ENCODE measurements around the gene FAM78B. TPM values are rescaled to one million over a fixed set of nuclear protein-coding genes. Genes with fewer than 3 reads are reported as not detected.

FAM78B gene
- total RNA-seq, 3 donors from 2014 or later, result 0.46 to 1.5 (median 0.90) TPM

DNA sequence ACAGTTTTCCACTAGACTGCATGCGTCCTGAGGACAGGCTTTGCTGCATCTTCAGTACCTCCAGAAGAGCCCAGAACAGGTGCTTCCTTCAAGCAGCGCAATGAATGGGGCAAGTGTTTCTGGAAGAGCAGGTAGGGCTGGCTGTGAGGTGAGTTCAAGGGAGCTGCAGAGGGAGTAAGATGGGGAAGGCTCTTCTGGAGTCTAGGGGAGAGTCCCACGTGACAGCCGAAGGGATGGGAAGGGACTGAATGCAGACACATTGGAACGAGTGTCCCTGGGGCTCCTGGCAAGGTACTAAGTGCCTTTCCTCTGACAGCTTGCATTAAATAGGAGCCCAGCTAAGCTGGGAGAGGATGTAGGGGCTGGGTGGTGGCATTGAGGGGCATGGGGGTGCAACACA lies 84.2 kb downstream of the FAM78B start:
- DNase-seq, result no peak
- H3K4me1 Mint-ChIP-seq (ENCODE audit: low read depth), result peaks cover 25% of the 10 kb centered on the region
- no peaks in the 10 kb centered on the region for H3K36me3 Mint-ChIP-seq (ENCODE audit: insufficient read depth)
- H3K4me3 Mint-ChIP-seq, result no peak overlapping the region
- H3K9me3 Mint-ChIP-seq, result no peaks in the 10 kb centered on the region
- H3K27me3 Mint-ChIP-seq (ENCODE audit: low read depth), result peaks cover 4% of the 10 kb centered on the region
- ATAC-seq, result no peak

DNA sequence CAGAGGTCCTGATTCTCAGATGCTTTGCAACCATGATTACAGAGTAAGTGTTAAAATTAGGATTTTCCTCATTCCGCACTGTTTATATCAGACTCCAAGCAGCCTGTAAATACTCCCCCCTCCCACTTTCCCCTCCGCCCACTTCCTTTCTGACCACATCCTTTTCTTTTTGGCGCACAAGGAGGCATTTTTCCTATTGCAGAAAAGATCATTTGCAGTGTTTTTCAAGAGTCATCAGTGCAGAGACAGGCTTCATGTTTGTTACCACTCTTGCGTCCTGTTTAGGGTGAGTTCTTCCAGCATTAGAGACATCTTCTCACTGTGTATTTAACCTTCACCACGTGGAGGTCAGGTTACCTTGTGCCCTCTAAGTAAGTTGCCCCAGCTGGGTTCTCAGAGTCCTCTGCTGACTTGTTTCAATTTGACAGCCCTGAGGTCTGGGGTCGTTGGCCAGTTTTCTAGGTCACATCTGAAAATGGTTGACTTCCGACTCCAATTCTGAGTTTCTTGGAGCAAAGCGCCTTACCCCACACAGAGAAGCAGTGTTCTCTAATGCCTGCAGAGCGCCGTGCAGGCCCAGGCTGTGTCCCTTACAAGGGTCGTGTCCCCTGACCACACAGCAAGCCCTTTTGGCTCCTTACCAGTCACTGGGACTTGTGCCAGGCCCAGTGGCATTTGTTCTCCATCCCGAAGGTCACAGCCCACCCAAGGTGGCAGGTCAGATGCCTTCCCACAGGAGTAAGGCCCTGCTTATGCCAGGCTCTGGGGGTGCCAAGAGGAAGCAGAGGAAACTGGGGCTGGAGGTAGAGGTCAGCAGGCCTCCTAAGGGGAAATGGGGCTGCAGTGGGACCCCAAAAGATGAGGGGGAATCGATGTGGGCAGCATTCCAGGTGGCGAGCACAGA lies 85.6 kb downstream of the FAM78B start:
- DNase-seq (no peak), ATAC-seq (peak in 1 of 2 donors; percentile 2)
- no peak overlapping the region for H3K4me3 Mint-ChIP-seq
- no peaks in the 10 kb centered on the region for H3K36me3 Mint-ChIP-seq (ENCODE audit: insufficient read depth)
- peaks cover under 1% of the 10 kb centered on the region for H3K27me3 Mint-ChIP-seq (ENCODE audit: low read depth)
- H3K4me1 Mint-ChIP-seq (ENCODE audit: low read depth), result peaks cover 23% of the 10 kb centered on the region
- no peaks in the 10 kb centered on the region for H3K9me3 Mint-ChIP-seq

DNA sequence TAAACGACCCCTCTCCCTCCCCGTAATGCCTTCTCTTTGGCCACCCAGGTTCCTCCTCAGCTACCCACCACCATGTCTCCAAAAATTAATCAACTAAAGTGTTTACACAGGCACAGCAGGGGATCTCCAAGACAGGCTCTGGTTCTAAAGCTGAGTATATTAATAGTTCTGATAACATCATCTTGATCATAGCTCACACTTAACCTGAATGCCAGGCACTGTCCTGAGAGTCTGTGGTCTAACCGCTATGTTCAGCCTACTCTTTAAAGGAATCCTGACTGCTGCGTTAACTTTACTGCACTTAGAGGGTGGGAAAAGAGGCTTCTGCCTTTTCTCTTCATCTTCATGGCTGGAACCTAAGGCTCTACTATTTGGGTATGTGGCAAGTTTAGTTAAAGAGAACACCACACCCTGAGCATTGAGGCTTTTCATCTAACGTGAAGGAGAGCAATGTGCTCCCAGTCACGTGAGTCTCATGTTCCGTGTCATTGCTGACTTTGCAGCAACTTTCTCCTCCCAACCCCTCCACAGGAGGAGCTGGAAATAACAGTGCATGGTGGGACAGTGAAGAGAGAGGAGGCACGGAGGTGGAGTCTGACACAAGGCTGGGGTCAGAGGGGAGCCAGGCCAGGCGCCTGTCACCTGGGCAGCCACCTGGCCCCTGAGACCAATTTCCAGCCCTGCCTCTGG lies 86.4 kb downstream of the FAM78B start:
- Mint-ChIP-seq H3K9me3 (no peaks in the 10 kb centered on the region), H3K27me3 (ENCODE audit: low read depth) (no peaks in the 10 kb centered on the region), H3K4me3 (no peak overlapping the region), H3K4me1 (ENCODE audit: low read depth) (peaks cover 22% of the 10 kb centered on the region), H3K36me3 (ENCODE audit: insufficient read depth) (no peaks in the 10 kb centered on the region)
- DNase-seq (no peak), ATAC-seq (peak; percentile 22 to 35)

DNA sequence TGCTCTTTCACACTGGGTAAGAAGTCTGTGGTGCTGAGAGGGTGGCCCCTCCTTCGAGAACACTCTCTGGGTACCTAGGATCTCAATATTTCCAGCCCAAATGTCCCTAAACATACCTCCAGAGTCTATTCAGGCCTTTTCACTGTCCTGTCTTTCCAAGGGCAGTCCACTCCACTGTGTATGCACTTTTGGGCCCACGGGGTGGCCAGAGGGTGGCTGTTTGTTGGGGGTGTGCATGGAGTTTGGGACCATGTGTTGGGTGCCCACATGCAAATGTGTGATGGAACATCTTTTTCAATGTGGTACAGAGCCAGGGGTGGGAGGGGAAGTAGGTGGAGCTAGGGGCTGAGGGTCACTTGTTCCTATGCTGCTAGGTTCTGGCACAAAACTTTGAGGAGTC lies 87.5 kb downstream of the FAM78B start:
- Mint-ChIP-seq H3K4me3 (no peak overlapping the region), H3K27me3 (ENCODE audit: low read depth) (no peaks in the 10 kb centered on the region)
- no peak for DNase-seq

DNA sequence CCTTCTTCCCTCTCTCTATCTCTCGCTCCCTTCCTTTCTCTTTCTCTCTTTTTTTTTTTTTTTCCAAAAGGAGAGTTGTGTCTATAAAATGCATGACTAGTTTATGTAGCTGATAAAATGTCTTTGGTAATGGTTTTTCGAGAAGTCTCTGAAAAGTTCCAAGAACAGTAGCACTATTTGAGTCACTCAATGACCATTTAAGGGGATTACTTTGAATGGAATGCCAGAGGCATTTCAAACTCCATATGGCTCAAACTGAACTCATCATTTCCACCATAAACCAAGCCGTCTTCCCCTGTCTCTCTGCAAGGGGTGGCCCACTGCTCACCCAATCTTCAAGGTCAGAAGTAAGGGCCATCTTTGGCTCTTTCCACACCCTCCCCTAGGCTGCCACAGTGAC lies 93.3 kb downstream of the FAM78B start:
- H3K9me3 Mint-ChIP-seq, result no peaks in the 10 kb centered on the region
- no peak overlapping the region for H3K4me3 Mint-ChIP-seq
- ATAC-seq, result no peak
- no peaks in the 10 kb centered on the region for H3K4me1 Mint-ChIP-seq (ENCODE audit: low read depth)
- no peaks in the 10 kb centered on the region for H3K27me3 Mint-ChIP-seq (ENCODE audit: low read depth)
- DNase-seq, result no peak
- H3K36me3 Mint-ChIP-seq (ENCODE audit: insufficient read depth), result no peaks in the 10 kb centered on the region

More for the DNA sequence above, 87.5 kb downstream of the FAM78B start:
- ATAC-seq, result no peak
- Mint-ChIP-seq H3K36me3 (ENCODE audit: insufficient read depth) (no peaks in the 10 kb centered on the region), H3K4me1 (ENCODE audit: low read depth) (peaks cover 22% of the 10 kb centered on the region), H3K9me3 (no peaks in the 10 kb centered on the region)

DNA sequence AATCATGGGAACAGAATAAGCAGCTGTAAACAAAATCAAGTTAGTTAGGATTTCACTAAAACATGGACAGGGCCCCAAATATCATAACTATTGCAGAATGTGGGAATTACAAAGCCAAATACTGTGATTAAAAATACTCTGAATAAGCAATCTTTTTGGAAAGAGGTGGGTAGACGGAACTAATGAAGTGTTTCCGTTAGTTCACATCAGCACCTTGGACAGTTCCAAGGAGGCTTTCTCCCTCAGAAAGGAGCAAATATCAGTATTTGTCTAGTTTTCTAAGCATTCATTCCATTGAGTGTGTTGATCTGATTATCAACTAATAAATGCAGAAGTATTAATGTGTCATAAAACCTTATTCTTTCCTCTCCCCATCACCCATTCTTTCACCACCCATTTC lies 97.4 kb downstream of the FAM78B start:
- no peak for DNase-seq
- Mint-ChIP-seq H3K27me3 (ENCODE audit: low read depth) (no peaks in the 10 kb centered on the region), H3K4me3 (no peak overlapping the region), H3K4me1 (ENCODE audit: low read depth) (no peaks in the 10 kb centered on the region), H3K9me3 (no peaks in the 10 kb centered on the region), H3K36me3 (ENCODE audit: insufficient read depth) (no peaks in the 10 kb centered on the region)
- ATAC-seq, result no peak

DNA sequence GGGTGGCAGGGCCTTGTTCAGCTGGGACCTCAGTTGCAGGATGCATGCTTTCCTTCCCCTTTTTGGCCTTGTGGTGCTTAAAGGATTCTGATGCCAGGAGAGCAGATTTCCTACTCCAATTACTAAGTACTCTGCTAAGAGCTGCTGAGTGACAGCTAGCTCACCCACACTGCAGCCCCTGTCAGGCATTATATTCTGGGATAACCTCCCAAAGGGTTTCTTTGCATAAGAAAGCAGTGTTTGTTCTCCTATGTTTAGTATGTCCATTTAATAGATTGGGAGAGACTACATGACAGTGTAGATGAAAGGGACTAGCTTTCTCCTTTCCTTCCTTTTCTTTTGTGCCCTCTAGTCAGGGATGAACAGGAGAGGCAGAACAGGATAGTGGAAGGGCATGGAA lies 100.7 kb downstream of the FAM78B start:
- Mint-ChIP-seq H3K36me3 (ENCODE audit: insufficient read depth) (no peaks in the 10 kb centered on the region), H3K27me3 (ENCODE audit: low read depth) (no peaks in the 10 kb centered on the region), H3K9me3 (no peaks in the 10 kb centered on the region), H3K4me1 (ENCODE audit: low read depth) (no peaks in the 10 kb centered on the region), H3K4me3 (no peak overlapping the region)
- no peak for DNase-seq
- ATAC-seq, result no peak

DNA sequence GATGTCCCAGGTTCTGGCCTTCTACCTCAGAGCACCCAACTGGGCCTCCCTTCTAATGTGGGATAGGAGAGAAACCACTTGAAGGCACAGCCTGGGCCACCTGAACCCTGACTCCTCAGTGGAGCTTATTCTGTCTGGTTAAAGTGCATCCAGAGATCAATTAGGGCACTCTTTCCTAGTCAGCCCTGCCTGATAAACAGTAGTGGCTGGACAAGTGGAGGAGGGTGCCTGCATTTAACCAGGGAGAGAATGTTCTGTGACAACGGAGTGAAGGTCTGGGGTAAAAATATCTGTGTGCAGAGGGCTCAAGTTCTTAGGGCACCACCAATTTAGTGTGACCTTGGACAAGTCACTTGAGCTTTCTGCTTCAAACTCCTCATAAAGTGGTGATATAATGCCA lies 101.8 kb downstream of the FAM78B start:
- H3K4me3 Mint-ChIP-seq, result no peak overlapping the region
- no peak for DNase-seq
- H3K9me3 Mint-ChIP-seq, result no peaks in the 10 kb centered on the region
- H3K4me1 Mint-ChIP-seq (ENCODE audit: low read depth), result no peaks in the 10 kb centered on the region
- H3K36me3 Mint-ChIP-seq (ENCODE audit: insufficient read depth), result no peaks in the 10 kb centered on the region
- H3K27me3 Mint-ChIP-seq (ENCODE audit: low read depth), result peaks cover 2% of the 10 kb centered on the region
- ATAC-seq, result no peak

DNA sequence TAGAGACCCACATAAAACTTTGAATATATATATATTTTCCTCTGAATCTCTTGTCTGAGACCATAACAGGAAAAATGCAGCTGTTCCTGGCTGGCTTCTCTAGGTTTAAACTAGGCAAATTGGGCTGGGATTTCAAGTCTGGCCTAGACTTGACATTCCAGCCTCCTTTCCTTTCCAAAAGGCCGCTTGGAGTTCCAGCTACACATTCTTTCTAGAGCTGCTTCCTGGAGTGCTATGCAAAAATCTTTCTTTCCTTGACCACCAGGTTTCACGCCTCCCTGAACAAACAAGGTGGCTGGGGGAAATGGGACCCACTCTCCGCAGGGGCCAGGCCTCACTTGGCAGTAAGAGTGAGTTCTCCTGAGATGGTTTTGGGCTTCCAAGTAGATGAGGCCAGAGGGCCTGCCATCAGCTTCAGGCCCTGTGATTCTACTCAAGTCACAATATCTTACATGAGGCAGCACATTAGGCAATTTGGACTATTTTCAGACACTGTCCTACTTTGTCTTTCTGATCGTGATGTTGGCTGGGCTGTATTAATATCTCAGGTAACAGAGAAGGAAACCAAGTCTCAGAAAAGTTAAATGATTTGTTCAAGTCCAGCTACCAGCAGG lies 102.4 kb downstream of the FAM78B start:
- no peak for DNase-seq
- no peaks in the 10 kb centered on the region for H3K9me3 Mint-ChIP-seq
- H3K27me3 Mint-ChIP-seq (ENCODE audit: low read depth), result peaks cover 4% of the 10 kb centered on the region
- H3K4me3 Mint-ChIP-seq, result no peak overlapping the region
- H3K36me3 Mint-ChIP-seq (ENCODE audit: insufficient read depth), result no peaks in the 10 kb centered on the region
- no peak for ATAC-seq
- H3K4me1 Mint-ChIP-seq (ENCODE audit: low read depth), result no peaks in the 10 kb centered on the region

DNA sequence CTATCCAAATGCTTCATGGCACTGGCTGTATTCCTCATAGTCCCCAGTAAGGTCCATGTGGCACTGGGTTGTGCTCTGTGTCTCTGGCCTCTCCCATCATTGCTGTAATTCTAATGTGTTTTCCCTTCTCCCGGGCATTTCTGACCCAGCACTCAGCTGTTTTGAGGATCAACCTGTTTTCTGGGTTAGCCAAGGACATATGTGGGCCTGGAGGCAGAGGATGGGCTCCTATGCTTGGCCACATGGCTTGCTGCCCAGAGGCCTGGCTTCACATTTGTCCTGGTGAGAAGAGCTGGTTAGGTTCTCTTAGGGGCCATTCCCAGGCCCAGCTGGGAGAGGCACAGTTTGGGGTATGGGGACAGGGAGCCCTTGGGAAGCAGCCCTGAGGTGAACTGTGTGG lies 103.1 kb downstream of the FAM78B start:
- peaks cover 5% of the 10 kb centered on the region for H3K27me3 Mint-ChIP-seq (ENCODE audit: low read depth)
- ATAC-seq (no peak), DNase-seq (no peak)
- H3K9me3 Mint-ChIP-seq, result no peaks in the 10 kb centered on the region
- no peak overlapping the region for H3K4me3 Mint-ChIP-seq
- H3K4me1 Mint-ChIP-seq (ENCODE audit: low read depth), result no peaks in the 10 kb centered on the region
- H3K36me3 Mint-ChIP-seq (ENCODE audit: insufficient read depth), result no peaks in the 10 kb centered on the region

DNA sequence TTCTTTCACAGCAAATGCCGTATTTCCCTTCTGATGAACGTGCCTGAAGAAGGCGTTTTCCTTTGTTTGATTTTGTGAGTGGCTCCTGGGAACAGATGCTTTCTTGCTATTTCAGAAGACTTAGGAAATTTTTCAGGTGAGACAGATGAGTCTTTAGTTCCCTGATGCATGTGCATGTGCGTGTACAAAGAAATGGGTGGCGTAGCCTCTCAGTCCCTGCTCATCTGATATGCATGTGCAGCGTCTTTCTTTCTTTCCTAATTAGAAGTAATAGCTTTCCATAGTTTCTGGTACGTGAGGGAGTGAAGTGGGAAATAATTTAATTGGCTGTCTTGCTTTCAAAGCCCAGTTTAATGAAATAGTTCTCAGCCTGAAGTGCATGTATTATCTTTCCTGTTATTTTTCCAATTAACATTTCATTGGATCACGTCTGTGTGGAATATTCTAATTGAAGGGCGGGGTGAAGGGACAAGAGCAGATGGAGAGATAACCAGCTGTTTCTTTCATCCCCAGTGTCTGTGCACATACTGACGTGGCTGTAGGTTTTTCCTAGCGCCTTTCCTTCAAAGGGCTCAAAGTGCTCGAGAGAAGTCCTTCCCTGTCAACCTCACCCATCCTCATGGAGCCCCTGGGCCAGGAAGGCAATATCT lies 104.3 kb downstream of the FAM78B start:
- Mint-ChIP-seq H3K9me3 (no peaks in the 10 kb centered on the region), H3K36me3 (ENCODE audit: insufficient read depth) (no peaks in the 10 kb centered on the region)

DNA sequence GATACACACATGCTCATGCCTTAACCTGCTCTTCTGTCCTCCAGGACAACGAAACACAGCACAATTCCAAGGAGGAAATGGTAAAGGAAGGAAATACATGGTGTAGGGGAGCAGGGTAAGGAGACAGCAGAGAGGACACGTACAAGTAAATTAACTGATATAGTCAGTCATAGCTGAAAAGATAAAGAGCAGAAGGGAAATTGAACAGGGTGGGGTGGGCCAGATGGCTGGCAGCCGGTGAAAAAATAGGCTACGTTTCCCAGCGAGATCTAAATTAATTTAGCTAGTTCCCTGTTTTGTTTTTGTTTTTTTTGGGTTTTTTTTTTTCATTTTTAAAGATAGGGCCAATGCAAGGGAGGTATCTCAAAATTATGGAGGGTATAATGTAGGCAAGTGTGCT lies 109.2 kb downstream of the FAM78B start:
- Mint-ChIP-seq H3K9me3 (no peaks in the 10 kb centered on the region), H3K27me3 (ENCODE audit: low read depth) (peaks cover 8% of the 10 kb centered on the region), H3K36me3 (ENCODE audit: insufficient read depth) (no peaks in the 10 kb centered on the region), H3K4me3 (no peak overlapping the region), H3K4me1 (ENCODE audit: low read depth) (no peaks in the 10 kb centered on the region)
- DNase-seq (no peak), ATAC-seq (no peak)

More for the DNA sequence above, 104.3 kb downstream of the FAM78B start:
- no peak overlapping the region for H3K4me3 Mint-ChIP-seq
- no peaks in the 10 kb centered on the region for H3K4me1 Mint-ChIP-seq (ENCODE audit: low read depth)
- ATAC-seq (no peak), DNase-seq (no peak)
- H3K27me3 Mint-ChIP-seq (ENCODE audit: low read depth), result peaks cover 5% of the 10 kb centered on the region

DNA sequence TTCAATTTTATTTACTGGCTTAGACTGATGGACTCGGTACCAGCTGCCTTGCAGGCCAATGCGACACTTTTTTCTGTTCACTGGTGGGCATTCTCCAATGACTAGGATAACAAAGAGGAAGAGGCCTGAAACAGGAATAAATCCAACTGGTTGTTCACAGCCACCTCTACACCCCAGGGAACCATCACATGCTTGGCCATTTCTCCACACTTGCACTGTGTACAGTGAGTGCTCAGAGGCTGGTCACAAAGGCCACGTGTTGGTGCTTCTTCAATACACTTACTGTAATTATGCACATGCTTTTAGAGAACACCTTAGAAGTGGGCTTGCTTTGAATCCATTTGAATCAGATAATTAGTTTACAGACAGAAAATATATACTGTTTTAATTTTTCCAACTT lies 113.4 kb downstream of the FAM78B start:
- H3K4me1 Mint-ChIP-seq (ENCODE audit: low read depth), result no peaks in the 10 kb centered on the region
- H3K4me3 Mint-ChIP-seq, result no peak overlapping the region
- peaks cover 2% of the 10 kb centered on the region for H3K27me3 Mint-ChIP-seq (ENCODE audit: low read depth)
- H3K9me3 Mint-ChIP-seq, result no peaks in the 10 kb centered on the region
- no peak for ATAC-seq
- no peak for DNase-seq
- H3K36me3 Mint-ChIP-seq (ENCODE audit: insufficient read depth), result no peaks in the 10 kb centered on the region

DNA sequence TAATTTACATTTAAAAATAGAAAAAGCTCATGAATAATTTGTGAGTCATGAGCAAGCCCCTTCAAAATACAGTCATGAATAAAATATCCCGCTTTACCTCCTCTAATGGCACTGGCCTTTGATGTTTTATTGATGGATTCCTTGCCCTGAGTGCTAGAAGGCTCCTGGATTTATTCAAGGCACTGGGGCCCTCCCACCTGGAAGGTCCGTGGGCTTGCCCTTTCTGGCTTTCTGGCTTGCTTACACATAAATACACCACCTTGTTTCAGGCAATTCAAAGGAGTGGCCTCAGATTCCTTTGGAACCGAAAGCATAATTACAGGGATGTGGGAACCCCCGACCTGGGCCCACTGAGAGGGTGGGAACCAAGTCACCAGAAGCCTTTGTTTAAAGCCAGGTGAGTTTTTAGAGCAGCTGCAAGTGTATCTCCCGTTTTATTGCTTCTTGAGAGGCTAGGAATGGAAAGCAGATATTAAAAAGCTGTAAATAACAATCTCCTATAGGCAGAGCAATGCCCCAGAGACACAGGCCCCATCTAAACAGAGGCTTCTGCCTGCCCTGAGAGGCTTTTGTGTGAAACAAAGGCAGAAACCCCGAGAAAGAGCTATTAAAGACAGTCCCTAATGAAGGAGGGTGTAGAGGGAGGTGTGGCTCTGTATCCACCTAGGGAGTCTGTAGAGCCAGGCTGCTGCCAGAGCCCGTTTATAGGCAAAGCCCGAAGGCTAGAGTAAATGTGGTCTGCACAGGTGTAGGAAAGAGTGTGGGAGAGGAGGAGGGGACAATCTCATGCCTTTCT lies 126.4 kb downstream of the FAM78B start:
- Mint-ChIP-seq H3K9me3 (no peaks in the 10 kb centered on the region), H3K4me1 (ENCODE audit: low read depth) (no peaks in the 10 kb centered on the region), H3K4me3 (no peak overlapping the region), H3K36me3 (ENCODE audit: insufficient read depth) (no peaks in the 10 kb centered on the region), H3K27me3 (ENCODE audit: low read depth) (peaks cover 3% of the 10 kb centered on the region)
- DNase-seq (no peak), ATAC-seq (no peak)

Data from activated T-cell treated with anti-CD3 and anti-CD28 coated beads, Interleukin-2, amount 50 U/mL, for 4 hours (primary cell).